IMR-90 (cell line): ENCODE measurements around the gene NPSR1. TPM values are rescaled to one million over a fixed set of nuclear protein-coding genes. Genes with fewer than 3 reads are reported as not detected.

Experiments
- ATAC-seq: fragments of 200-7000 bp; cut with Tn5 transposase; 2 replicates; pipeline ENCODE4 v1.9.1; 2020; ENCODE audit warnings: low read depth, mild to moderate bottlenecking, moderate library complexity
- BruUV-seq: library from RNA; stranded (reverse); fragments of 400-500 nt; replicated peaks from 2 replicates; lab custom pipeline; 2021; lab: Mats Ljungman, UMichigan
- CTCF ChIA-PET: fragments of 300-600 bp; formaldehyde crosslinking; extraction: SDS; loops from one replicate; lab custom pipeline; 2021; ENCODE audit warnings: antibody characterized with exemption; lab: Yijun Ruan, JAX
- POLR2A ChIA-PET: fragments of 300-600 bp; sonication (Branson Sonifier 250); formaldehyde crosslinking; loops from one replicate; lab custom pipeline; 2022; ENCODE audit warnings: antibody characterized with exemption; ENCODE audit not compliant: unreplicated experiment; lab: Charles Lee
- DNase-seq: peaks from one replicate; pipeline ENCODE4 v3.0.0; 2013
- H2AFZ ChIP-seq: replicated peaks from 2 replicates; pipeline ENCODE3; 2013; ENCODE audit warnings: low read length, mild to moderate bottlenecking; ENCODE audit not compliant: poor library complexity
- H2AK5ac ChIP-seq: 2 replicates; pipeline ENCODE4 v1.6.1; 2013; ENCODE audit warnings: low read depth, low read length, inconsistent platforms
- H2AK9ac ChIP-seq: replicated peaks from 2 replicates; pipeline ENCODE3; 2013; ENCODE audit warnings: mild to moderate bottlenecking, low read depth, low read length, moderate library complexity; ENCODE audit not compliant: poor library complexity
- H2BK120ac ChIP-seq: 2 replicates; pipeline ENCODE4 v1.6.1; 2013; ENCODE audit warnings: low read depth, low read length, inconsistent platforms
- H2BK15ac ChIP-seq: 3 replicates; pipeline ENCODE4 v1.6.1; 2013; ENCODE audit warnings: low read depth, low read length, inconsistent platforms
- H2BK20ac ChIP-seq: 2 replicates; pipeline ENCODE4 v1.6.1; 2013; ENCODE audit warnings: low read depth, mild to moderate bottlenecking, inconsistent platforms, low read length, moderate library complexity
- H2BK5ac ChIP-seq: 2 replicates; pipeline ENCODE4 v1.6.1; 2013; ENCODE audit warnings: mild to moderate bottlenecking, low read depth, low read length, inconsistent platforms; ENCODE audit not compliant: poor library complexity, severe bottlenecking
- H3K14ac ChIP-seq: replicated peaks from 2 replicates; pipeline ENCODE4 v1.6.1; 2013; ENCODE audit warnings: low read depth, low read length, inconsistent platforms
- H3K18ac ChIP-seq: 2 replicates; pipeline ENCODE4 v1.6.1; 2013; ENCODE audit warnings: low read depth, low read length, control low read depth
- H3K23ac ChIP-seq: 2 replicates; pipeline ENCODE4 v1.6.1; 2013; ENCODE audit warnings: low read depth, low read length, inconsistent platforms
- H3K27ac ChIP-seq: 2 replicates; pipeline ENCODE4 v1.5.1; 2013; ENCODE audit warnings: mild to moderate bottlenecking, control low read depth, low read length; ENCODE audit not compliant: insufficient read depth
- H3K27me3 ChIP-seq: 2 replicates; pipeline ENCODE4 v1.6.1; 2013; ENCODE audit warnings: low read length; ENCODE audit not compliant: control insufficient read depth, insufficient read depth
- H3K36me3 ChIP-seq: 2 replicates; pipeline ENCODE4 v1.6.1; 2013; ENCODE audit warnings: low read length, mixed read lengths; ENCODE audit not compliant: control insufficient read depth, insufficient read depth
- H3K4ac ChIP-seq: 2 replicates; pipeline ENCODE4 v1.6.1; 2013; ENCODE audit warnings: low read depth, low read length, inconsistent platforms
- H3K4me1 ChIP-seq: 2 replicates; pipeline ENCODE4 v1.6.1; 2013; ENCODE audit warnings: low read length, mixed read lengths; ENCODE audit not compliant: control insufficient read depth, insufficient read depth
- H3K4me2 ChIP-seq: 2 replicates; pipeline ENCODE4 v1.6.1; 2013; ENCODE audit warnings: low read depth, mild to moderate bottlenecking, control low read depth, low read length, moderate library complexity
- H3K4me3 ChIP-seq: 2 replicates; pipeline ENCODE4 v1.5.1; 2013; ENCODE audit warnings: low read depth, mild to moderate bottlenecking, control low read depth, low read length, moderate library complexity; ENCODE audit not compliant: insufficient read depth
- H3K56ac ChIP-seq: 2 replicates; pipeline ENCODE4 v1.6.1; 2013; ENCODE audit warnings: low read length, inconsistent platforms; ENCODE audit not compliant: insufficient read depth; ENCODE audit errors: extremely low read depth
- H3K79me1 ChIP-seq, 2 experiments: 2 replicates each; pipeline ENCODE4 v1.6.1; 2013; ENCODE audit warnings: low read length in 2 of 2, inconsistent platforms in 1 of 2, low read depth in 1 of 2
- H3K9ac ChIP-seq: 2 replicates; pipeline ENCODE4 v1.6.1; 2013; ENCODE audit warnings: low read depth, low read length, control low read depth
- H3K9me1 ChIP-seq: 2 replicates; pipeline ENCODE4 v1.6.1; 2013; ENCODE audit warnings: low read length, inconsistent platforms; ENCODE audit not compliant: insufficient read depth
- H3K9me3 ChIP-seq: 2 replicates; pipeline ENCODE4 v1.6.1; 2013; ENCODE audit warnings: low read length; ENCODE audit not compliant: control insufficient read depth, insufficient read depth
- H4K20me1 ChIP-seq: 2 replicates; pipeline ENCODE4 v1.6.1; 2013; ENCODE audit warnings: low read length, inconsistent platforms; ENCODE audit not compliant: insufficient read depth
- H4K5ac ChIP-seq: 2 replicates; pipeline ENCODE4 v1.6.1; 2013; ENCODE audit warnings: mild to moderate bottlenecking, low read depth, low read length, control low read depth
- H4K8ac ChIP-seq, 2 experiments: 2 replicates each; pipeline ENCODE4 v1.6.1; 2013; ENCODE audit warnings: low read depth in 2 of 2, low read length in 2 of 2, control low read depth in 1 of 2, inconsistent platforms in 1 of 2
- H4K91ac ChIP-seq: 2 replicates; pipeline ENCODE4 v1.6.1; 2013; ENCODE audit warnings: low read depth, low read length, inconsistent platforms; ENCODE audit not compliant: insufficient read depth
- FOS ChIP-seq: fragments of 150-350 bp; IDR thresholded peaks from 2 replicates; pipeline ENCODE4 v1.6.1; 2016; ENCODE audit warnings: low read depth, low read length
- MAFK ChIP-seq: IDR thresholded peaks from 2 replicates; pipeline ENCODE4 v1.6.1; 2012; ENCODE audit warnings: low read depth, low read length, improper control_type of control experiment
- RAD21 ChIP-seq: IDR thresholded peaks from 2 replicates; pipeline ENCODE4 v1.6.1; 2012; ENCODE audit warnings: low read length, improper control_type of control experiment
- RFX5 ChIP-seq: IDR thresholded peaks from 2 replicates; pipeline ENCODE4 v1.8.0; 2012; ENCODE audit warnings: low read depth, mild to moderate bottlenecking, low read length, moderate library complexity
- WGBS, 2 experiments: methylation state at CpG; one replicate each; pipeline versions ENCODE4 v1.1.5 to v1.1.7; 2013; ENCODE audit warnings: missing lambda C conversion rate in 2 of 2; ENCODE audit not compliant: insufficient read length in 1 of 2; ENCODE audit errors: extremely low coverage in 2 of 2; 5-methylcytosine and 5-hydroxymethylcytosine counted together
- dilution Hi-C: fragments of 300-500 bp; cut with HindIII; formaldehyde crosslinking; loops from one replicate; pipeline ENCODE4 v1.14.3; 2018; ENCODE audit warnings: low sequenced_read_pairs; ENCODE audit not compliant: unreplicated experiment
- in situ Hi-C: fragments of 300-500 bp; cut with MboI; formaldehyde crosslinking; loops from 3 replicates; pipeline ENCODE4 v1.14.3; 2019; ENCODE audit warnings: low sequenced_read_pairs, inconsistent platforms, mixed read lengths
- intact Hi-C: fragments of 100-400 bp; cut with micrococcal nuclease; formaldehyde crosslinking; loops from 2 replicates; pipeline ENCODE4 v1.10.0; 2022
- polyA plus RNA-seq, 3 experiments: library from polyadenylated mRNA; depleted of rRNA; stranded (reverse); fragments of >200 nt; gene quantifications; 2 replicates each; pipeline ENCODE4 v1.2.3, GENCODE V29; 2012; ENCODE audit warnings: low replicate concordance in 1 of 3
- total RNA-seq: library from RNA; depleted of rRNA; stranded (reverse); fragments of >200 nt; gene quantifications from 2 replicates; pipeline ENCODE4 v1.2.3, GENCODE V29; 2012
- TF ChIP-seq, protein P1 (sequence below): conservative IDR thresholded peaks from 2 replicates; pipeline ENCODE4 v1.5.1; 2012; ENCODE audit warnings: mild to moderate bottlenecking, low read depth, low read length, improper control_type of control experiment

NPSR1 gene
- total and polyA plus RNA-seq, 2 of the 4 experiments (the other 2 are of a cell fraction) = not detected

DNA sequence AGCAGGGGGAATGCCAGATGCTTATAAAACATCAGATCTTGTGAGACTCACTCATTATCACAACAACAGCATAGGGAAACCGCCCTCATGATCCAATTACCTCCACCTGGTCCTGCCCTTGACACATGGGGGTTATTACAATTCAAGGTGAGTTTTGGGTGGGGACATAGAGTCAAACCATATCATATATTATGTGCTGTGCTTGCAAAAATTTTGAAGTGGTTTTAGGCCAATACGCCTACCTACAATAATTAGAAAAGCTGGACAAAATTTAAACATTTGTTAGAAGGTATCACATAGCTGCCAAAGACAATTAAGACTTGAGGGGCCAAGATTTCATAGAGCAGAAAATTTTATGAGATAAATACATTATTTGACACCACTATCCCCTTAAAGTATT, 29.5 kb downstream of the NPSR1 start:
- POLR2A ChIA-PET = no interaction called here
- no peaks in the 10 kb centered on the region for H3K27me3 ChIP-seq
- no peak overlapping the region for H2AK5ac ChIP-seq
- H2BK15ac ChIP-seq = no peak overlapping the region
- DNase-seq (no peak), ATAC-seq (no peak)
- no peak overlapping the region for H3K27ac ChIP-seq
- no peak overlapping the region for H2BK20ac ChIP-seq
- no peak for TF ChIP-seq RFX5
- TF ChIP-seq, protein P1, sequence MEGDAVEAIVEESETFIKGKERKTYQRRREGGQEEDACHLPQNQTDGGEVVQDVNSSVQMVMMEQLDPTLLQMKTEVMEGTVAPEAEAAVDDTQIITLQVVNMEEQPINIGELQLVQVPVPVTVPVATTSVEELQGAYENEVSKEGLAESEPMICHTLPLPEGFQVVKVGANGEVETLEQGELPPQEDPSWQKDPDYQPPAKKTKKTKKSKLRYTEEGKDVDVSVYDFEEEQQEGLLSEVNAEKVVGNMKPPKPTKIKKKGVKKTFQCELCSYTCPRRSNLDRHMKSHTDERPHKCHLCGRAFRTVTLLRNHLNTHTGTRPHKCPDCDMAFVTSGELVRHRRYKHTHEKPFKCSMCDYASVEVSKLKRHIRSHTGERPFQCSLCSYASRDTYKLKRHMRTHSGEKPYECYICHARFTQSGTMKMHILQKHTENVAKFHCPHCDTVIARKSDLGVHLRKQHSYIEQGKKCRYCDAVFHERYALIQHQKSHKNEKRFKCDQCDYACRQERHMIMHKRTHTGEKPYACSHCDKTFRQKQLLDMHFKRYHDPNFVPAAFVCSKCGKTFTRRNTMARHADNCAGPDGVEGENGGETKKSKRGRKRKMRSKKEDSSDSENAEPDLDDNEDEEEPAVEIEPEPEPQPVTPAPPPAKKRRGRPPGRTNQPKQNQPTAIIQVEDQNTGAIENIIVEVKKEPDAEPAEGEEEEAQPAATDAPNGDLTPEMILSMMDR = no peak
- TF ChIP-seq MAFK = peak; percentile 57
- no peak for TF ChIP-seq FOS
- no peak for TF ChIP-seq RAD21
- no peak overlapping the region for H3K56ac ChIP-seq
- H3K14ac ChIP-seq = no peak overlapping the region
- no peaks in the 10 kb centered on the region for H3K9me1 ChIP-seq
- no TSS peak for BruUV-seq
- no peak overlapping the region for H3K23ac ChIP-seq
- dilution Hi-C loops = no loop called here
- H2BK120ac ChIP-seq = no peak overlapping the region
- H3K79me1 ChIP-seq = no peaks in the 10 kb centered on the region
- intact Hi-C loops = no loop called here
- H3K4me1 ChIP-seq = no peaks in the 10 kb centered on the region
- no peak overlapping the region for H4K8ac ChIP-seq
- no peaks in the 10 kb centered on the region for H4K20me1 ChIP-seq
- no peaks in the 10 kb centered on the region for H3K36me3 ChIP-seq
- in situ Hi-C loops = no loop called here
- H4K5ac ChIP-seq = no peak overlapping the region
- no CpG with 5 or more reads among the region's 2 CpGs for WGBS, 2 experiments
- peaks cover 6% of the 10 kb centered on the region for H3K9me3 ChIP-seq
- CTCF ChIA-PET = no interaction called here
- H4K91ac ChIP-seq = no peak overlapping the region
- H3K4me3 ChIP-seq = no peak overlapping the region
- H3K4ac ChIP-seq = no peak overlapping the region
- no peak overlapping the region for H3K4me2 ChIP-seq
- no peak overlapping the region for H3K18ac ChIP-seq
- no peak overlapping the region for H2AFZ ChIP-seq
- no peak overlapping the region for H3K9ac ChIP-seq
- H2AK9ac ChIP-seq = no peak overlapping the region
- no peak overlapping the region for H2BK5ac ChIP-seq
